HG02623 (cell line): ENCODE results near the gene MESP2.

ENCODE experiments used
- ATAC-seq: cut with Tn5 transposase; IDR thresholded peaks from one replicate; pipeline ENCODE4 v1.9.1; 2021; ENCODE audit warnings: moderate library complexity; ENCODE audit not compliant: unreplicated experiment

Gene MESP2

DNA sequence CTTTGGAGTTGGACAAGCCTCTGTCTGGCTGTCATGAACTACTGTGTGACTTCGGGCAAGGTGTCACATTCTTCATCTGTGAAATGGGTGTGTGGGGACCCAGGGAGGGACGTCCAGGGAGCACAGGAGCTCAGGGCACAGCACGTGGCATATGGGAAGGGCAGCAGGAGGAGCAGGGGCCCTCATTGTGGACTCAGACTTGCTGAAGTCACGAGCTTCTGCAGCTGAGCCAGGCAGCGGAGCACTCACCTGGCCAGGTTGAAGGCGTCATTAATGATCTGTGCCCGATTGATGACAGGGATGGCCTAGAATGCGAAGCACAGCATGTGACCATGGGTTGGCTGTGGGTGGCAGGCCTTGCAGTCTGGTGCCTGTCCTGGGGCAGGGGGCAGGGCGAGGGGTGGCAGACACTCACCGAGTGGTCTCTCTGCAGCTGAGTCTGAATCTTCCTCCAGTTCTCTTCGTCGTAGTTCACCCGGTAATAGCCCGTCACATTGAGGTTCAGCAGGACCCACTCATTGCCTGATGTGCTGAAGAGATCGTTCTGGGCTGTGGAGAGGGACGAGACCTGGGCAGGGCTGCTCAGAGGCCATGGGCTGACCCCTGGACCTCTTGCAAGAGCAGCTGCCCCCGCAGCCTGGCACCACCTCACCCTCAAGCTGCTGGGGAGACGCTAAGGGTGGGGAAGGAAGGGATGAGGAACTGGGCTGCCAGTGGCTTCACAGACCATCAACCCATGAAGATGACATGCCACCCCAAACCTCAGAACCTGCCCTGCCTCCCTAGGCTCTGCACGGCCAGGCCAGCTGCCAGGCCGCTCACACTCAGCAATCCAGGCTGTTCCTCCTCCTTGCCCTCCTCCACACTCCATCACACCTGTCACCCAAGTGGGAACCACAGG is 23.1 kb downstream of the MESP2 start:
- no peak for ATAC-seq

DNA sequence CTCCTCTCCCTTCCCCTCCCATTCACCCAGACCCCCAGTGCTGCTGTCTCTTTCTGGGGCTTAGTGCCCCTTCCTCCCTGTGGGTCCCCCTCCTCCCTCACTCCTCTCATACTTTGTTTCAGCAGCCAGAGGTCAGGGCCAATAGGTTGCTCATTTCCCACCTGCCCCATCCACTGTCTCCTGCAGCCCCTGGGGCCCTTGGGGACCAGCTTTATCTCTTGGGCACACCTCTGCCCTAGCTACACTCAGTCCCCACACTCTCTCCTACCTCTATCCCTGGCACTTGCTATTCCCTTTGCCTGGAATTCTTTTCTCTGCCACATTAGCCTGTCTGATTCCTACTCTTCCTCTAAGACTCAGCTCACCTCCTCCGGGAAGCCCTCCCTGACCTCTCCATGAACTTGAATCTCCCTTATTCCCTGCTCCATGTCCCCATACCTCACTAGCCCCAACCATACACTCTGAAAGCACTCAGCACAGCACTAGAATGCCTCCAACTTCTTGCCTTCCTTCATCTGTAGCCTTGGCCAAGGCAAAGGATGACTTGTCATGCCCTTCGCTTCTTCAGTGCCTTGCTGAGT is 23.9 kb downstream of the MESP2 start:
- ATAC-seq, result no peak

DNA sequence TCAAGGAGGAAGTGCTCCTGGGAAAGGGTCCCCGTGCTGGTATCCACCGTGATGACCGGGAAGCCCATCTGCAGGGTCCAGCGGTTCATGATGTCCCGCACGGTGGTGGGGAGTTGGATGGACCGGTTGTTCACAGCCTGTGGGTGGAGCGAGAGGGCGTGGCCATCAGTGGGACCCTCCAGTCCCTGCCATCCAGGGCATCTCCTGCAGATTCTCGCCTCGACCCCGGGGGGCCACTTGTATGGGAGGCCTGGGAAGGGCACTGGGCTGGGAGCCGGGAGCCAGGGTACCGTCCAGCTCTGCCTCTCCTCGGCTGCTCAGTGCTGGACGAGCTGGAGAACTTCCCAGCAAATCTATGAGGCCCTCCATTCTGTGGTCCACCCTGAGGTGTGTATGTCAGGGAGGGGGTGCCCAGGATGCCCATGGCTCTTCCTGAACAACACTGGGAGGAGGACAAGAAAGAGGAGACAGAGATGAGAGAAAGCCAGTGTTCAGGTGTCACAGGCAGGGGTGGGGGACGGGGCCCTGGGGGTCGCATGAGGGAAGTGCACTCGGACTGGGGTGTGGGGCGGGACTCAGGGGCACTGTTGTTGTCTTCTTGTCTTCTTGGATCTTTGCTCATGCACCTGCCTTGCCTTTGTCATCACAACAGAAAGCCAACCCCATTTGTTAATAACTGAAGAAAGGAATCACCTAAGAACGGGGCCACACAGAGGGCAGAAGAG is 25.5 kb downstream of the MESP2 start:
- ATAC-seq, result no peak

DNA sequence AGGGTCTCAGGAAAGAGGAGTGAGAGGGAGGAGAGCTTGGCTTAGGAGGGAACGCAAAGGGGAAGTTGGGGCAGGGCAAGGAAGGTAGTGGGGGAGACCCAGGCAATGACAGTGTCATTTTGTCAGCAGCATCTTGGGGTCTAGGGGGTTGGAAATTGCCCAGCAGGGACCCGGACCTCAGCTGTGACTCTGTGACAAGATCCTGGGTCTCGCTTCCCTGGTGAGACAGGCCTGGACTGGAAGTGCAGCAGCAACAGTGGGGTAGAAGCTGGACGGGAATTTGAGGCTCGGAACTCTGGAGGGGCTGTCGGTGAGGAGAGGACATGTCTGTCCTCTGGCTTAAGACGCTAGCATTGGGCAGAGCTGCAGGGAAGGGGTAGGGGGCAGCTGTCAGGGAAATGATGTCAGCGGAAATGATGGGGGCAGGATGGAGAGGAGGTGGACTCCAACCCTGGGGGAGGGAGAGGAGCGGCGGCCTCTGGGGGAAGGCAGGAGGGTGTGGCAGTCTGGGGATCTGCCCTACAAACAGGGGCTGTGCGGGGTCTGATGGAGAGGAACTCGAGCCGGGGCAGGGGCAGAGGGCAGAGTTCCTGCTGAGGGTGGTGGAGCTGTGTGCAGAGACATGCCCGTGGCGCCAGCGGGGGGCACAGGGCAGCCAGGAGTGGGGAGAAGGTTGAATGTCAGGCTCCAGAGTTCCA is 26.2 kb downstream of the MESP2 start:
- no peak for ATAC-seq

DNA sequence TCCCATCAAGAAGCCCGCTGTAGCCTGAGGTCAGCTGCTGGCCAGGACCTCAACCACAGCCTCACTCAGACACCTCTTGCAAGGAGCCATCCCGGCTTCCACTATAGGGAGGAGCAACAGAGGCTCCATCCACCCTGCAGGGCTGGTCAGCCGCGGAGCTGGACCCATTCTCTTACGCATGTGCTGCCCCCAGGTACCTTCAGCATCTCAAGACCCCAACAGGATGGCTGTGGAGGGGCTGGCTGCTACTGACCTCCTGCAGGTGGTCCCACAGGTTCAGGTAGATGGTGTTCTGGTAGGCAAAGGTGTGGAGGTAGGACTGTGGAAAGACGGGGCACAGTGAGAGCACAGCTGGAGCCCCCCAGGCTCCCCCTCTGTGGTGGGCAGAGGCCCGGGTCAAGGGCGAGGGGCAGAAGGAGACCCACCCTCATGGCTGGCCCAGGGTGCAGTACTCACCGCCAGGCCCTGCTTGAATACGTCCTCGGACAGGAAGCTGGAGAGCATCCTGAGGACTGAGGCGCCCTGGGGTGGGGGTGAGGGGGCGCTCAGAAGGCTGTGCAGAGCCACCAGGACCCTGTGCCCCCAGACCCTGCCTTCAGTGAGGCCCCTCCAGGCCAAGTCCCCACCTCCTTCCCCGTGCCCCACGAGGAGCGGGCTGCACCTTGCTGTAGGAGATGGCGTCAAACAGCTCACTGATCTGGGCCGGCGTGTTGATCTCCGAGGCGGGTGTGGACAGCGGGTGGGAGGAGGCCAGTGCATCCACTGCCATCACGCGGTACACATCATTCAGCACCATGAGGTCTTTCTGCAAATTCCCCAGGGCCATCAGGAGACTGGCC is 27.1 kb downstream of the MESP2 start:
- ATAC-seq, result no peak

DNA sequence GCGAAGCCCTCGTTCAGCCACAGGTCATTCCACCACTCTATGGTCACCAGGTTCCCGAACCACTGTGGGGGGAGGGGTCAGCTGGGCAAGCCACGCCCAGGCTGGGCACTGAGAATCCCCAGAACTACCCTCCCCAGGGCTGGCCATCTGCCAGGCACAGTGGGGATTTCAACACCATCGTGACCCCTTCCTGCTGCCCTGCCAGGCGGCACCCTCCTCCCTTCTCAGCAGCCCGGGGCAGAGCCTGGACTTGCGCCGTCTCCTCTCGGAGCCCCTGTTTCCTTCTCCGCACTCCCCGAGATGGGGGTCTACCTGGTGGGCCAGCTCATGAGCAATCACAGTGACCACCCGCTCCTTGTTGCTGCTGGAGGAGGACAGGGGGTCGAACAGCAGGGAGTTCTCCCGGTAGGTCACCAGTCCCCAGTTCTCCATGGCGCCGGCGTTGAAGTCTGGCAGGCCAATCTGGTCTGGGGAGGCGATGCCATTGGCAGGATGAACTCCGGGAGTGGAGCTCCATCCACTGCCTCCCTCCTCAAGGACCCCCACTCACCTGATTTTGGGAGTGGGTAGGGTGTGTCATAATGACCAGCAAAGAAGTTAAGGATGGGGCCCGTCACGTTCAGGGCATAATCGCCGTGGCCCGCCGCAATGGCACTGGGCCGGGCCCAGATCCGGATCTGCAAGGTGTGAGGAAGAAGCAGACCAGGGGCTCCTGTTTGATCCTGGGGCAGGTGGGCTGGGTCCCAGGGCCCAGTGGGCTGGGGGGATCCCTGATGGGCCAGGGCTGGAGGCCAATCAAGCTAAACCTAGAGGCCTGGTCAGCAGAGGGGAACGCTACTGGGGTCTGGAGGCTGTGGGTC is 28.0 kb downstream of the MESP2 start:
- no peak for ATAC-seq

DNA sequence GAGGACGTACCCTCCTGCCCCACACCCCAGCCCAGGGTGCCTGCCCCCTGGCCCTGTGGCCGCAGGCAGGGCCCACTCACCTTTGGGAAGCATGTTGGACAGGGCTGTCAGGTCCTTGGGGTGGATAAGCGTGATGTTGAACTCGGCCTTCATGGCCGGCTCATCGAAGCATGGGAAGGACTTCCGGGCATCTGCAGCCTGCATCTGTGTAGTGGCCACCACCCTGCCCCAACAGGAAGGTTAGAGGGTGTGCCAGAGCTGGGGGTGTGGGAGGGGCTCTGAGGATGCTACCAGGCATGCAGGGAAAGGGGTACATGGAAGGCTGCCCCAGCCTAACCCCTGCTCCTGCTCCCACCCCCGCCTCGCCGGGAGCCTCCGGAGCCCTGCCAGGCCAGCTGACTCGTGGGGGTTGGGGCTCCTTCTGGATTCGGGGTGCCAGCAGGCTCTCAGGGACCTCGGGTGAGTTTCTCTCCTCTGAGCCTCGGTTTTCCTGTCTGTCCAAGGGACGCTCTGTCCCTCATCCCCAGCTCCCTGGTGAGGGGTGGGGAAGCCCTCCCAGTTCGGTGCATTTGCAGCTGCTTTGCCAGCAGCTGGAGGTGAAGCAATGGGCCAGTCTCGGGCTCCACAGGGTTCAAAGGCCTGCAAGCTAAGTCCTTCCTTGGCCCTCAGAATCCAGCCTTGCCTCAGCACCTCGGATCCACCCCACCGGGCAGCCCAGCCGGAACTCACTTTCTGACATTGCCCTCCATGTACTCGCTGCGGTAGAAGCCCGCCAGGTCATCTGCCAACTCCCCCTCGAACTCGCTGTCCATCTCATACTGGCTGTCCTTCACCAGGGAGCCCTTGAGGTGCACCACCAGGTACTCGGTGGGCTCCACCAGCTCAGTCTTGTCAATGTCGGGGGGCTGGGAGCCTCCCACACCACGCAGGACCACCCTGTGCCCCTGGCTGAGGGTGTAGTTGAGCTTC is 29.4 kb downstream of the MESP2 start:
- no peak for ATAC-seq

DNA sequence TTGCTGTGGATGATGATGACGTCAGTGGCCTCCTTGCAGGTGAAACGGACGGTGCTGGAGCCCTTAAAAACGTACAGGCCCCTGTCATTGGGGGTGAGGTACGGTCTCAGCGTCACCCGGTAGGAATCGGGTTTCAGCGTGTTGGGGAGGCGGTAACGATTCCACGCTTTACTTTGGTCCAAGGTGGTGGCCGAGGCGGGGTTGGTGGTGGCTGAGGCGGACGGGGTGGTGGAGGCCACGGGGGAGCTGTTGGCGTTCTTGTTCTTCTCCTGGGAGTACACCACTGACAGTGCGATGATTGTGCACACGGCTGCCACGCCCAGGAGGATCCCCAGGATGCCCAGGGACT is 30.1 kb downstream of the MESP2 start:
- ATAC-seq, result no peak

DNA sequence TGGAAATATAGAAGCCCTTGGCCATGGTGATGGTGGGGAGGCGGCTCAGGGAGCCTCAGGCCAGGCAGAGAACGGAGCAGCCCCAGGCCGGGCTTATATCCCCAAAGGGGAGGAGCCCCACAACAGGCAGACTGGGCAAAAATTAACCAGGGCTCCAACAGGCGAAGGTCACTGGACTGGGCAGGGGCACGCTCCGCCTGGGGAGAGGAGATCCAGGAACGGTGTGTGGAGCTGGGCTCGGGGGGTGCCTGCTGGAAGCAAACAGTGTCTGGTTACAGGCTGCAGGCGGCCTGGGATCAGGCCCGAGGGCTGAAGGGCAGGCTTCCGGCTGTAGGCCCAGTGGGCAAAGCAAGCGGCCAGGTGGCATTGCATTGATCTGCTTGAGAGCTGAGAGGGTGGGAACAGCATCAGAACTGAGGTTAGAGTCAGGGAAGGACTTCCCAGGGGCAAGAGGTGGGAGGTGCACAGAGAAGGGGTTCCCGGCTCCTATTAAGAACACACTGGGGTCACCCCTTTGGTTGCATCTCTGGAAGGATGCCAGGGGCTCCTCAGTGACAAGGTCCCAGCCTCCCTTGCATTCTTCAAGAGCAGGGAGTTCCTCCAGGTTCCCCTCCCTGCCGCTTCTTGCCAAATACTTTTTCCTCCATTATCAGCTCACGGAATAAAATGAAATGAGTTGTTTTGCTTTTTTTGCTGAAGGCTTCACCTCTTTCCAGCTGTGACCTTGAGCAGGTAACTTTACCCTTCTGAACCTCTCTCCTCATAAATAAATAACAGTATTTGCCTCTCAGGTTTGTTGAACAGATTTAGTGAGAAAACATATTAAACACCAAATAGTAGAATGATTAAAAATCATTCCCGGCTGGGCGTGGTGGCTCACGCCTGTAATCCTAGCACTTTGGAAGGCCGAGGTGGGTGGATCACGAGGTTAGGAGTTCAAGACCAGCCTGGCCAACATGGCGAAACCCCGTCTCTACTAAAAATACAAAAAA is 30.7 kb downstream of the MESP2 start:
- no peak for ATAC-seq

DNA sequence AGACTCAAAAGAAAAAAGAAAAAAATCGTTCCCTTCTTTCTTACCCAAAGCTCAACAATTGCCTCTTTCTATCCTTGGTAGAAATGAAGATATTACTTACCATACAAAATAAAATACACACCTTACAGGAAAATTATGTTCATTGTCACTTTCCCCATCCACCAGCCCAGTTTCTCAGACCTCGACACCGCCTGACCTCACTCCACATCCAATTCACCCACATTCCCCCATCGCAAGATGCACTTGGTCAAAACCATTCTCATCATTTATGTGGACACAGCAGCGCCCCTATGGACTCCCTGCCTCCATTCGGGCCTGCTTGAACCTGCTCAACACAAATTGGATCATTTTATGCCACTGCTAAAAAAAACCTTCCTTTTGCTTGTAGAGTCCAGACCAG is 31.6 kb downstream of the MESP2 start:
- ATAC-seq, result no peak

DNA sequence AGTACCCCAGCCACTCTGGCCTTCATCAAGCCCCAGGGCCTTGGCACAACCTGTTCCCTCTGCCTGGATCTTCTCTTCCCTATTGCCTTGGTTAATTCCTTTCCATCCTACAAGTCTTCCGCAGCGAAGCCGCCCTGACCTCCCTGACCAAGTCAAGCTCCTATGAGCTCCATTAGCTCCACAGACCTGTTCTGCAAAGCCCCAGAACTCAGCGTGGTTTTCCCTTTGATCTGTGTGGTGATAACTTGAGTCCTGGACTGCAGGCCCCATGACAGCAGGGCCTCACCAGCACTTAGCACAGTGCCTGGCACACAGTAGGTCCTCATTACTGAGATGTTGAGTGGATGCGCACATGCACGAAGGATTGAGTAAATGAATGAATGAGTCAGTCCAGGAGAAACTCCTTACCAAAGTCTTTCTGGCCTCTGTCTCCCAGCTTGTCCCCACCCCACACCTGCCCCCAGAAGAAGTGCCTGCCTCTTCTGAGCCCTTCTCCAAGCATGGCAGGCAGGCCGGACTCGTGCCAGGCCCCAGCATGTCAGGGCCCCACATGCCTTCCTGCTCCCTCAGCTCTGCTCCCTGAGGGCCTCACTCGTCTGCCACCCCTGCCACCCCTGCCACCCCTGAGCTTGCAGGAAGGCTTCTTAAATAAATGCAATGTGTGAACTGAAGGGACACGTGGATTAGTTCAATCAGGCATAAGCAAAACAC is 32.2 kb downstream of the MESP2 start:
- no peak for ATAC-seq

DNA sequence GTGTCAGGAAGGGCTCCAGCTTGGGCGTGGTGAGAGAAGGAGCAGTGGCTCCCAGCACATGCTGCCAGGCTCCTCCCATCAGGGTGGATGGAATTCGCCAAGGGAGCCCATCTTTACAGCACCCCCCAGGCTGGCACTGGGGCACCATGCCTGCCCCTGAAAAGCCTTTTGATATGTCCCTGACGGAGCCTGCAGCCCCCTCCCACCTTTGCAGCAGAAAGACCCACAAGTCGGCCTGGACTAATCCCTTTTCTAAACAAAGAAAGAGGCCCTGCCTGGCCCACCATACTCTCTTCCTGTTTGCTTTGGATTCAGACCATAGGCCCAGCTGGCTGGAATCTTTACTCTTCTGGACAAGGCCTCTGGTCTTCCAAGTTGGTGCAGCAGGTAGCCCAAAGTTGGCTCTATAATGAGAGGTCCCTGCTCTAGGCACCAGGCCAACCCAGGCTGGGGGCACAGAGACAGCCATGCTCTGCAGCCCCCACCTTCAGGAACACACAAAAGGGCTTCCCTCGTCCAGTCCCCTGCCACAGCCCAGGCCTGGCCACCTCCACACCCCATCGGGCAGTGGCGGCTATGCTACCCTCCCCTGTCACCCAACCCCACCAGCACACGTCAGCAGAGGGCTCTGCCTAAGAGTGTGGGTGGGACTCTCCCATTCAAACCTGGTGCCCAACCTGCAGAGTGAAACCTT is 33.1 kb downstream of the MESP2 start:
- no peak for ATAC-seq

DNA sequence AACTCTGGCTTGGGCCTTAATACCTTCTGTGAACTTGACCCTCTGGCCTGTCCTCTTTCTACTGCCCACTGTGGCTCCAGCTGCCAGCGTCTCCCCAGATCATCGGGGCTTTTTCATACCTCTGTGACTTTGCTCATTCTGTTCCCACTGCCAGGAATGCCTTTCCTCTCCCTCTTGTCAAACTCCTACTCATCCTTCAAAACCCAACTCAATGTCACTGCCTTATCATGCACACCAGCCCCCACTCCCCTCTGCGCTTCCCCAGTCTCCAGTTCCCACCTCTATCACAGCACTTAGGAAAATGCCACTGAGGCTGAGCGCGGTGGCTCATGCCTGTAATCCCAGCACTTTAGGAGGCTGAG is 33.6 kb downstream of the MESP2 start:
- ATAC-seq, result no peak

DNA sequence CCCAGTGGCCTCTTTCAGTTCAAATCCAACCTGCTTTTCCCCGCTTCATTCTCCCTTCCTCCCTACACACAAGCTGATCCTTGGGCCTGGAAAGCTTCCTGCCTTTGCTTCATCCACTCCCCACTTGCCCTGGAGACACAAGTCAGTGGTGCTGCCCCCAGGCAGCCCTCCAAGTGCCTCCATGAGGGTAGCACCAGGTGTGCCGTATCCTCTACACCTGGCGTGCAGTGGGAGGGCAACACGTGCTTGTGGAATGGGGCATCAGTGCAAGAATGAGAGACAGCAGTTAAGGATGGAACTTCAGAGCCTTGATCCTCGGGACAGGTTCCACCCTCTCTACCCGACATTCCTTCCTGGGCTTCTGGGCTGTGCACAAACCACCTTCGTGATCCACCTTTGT is 34.7 kb downstream of the MESP2 start:
- ATAC-seq, result no peak

DNA sequence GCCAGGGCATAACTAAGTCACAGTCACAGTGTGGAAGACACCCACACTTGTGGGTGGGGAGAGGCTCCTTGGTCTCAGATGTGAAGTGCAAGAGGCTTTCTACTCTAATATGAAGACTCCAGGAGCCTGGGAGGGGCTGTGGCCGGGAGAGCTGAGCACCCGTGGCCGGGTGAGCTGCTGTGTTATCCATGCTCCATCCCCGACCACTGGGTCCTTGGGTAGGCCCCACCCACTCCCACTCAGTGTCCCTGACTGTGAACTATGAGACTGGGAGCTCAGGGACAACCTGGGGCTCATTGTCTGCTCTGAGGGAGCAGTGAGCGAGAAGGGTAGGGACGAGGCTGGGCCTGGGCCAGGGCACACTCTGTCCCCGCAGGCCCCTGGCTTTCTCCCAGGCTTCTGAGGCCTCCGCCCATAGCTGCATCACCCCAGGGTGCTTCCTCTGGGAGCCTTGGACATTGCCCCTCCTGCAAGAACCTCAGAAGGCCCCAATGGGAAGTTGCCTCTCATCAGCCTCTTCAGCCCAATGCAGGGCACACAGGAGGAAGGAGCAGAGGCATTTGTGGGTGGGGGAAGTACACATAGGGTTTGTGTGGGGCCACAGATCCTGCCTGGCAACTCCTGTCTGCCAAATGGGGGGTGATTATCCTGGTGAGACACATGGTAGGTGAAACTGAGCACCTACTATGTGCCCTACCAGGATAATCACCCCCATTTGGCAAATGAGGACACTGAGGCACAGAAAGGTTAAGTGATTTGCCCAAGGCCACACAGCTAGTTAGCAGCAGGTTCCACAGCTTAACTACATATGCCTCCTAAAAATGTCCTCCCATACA is 36.1 kb downstream of the MESP2 start:
- no peak for ATAC-seq
